Neural cell (in vitro differentiated cells): ENCODE data around the gene SIK3. TPM values are rescaled to one million over a fixed set of nuclear protein-coding genes. Genes with fewer than 3 reads are reported as not detected.

Experiments
- H2AFZ ChIP-seq: fragments of 200-600, 300-800 bp; sonication (generic), shearing (Covaris generic); 2 replicates; pipeline ENCODE4 v1.6.0; 2014; ENCODE audit warnings: low read depth, mild to moderate bottlenecking, antibody characterized with exemption, low read length, moderate library complexity
- H3F3A ChIP-seq: fragments of 200-600 bp; shearing (Covaris generic); 2 replicates; pipeline ENCODE4 v1.6.1; 2016; ENCODE audit warnings: mild to moderate bottlenecking, moderate library complexity, mixed read lengths, antibody characterized with exemption, low read length; ENCODE audit not compliant: insufficient read depth, poor library complexity, severe bottlenecking
- H3K27ac ChIP-seq: fragments of 200-600, 300-800 bp; sonication (generic), shearing (Covaris generic); 2 replicates; pipeline ENCODE4 v1.5.1; 2014; ENCODE audit warnings: mild to moderate bottlenecking, low read length, moderate library complexity
- H3K27me3 ChIP-seq: fragments of 300-800, 200-600 bp; sonication (generic), shearing (Covaris generic); 2 replicates; pipeline ENCODE4 v1.6.0; 2014; ENCODE audit warnings: mild to moderate bottlenecking, low read depth, low read length, moderate library complexity; ENCODE audit not compliant: insufficient read depth
- H3K36me3 ChIP-seq: fragments of 300-800, 200-600 bp; sonication (generic), shearing (Covaris generic); 2 replicates; pipeline ENCODE4 v1.5.1; 2014; ENCODE audit warnings: mild to moderate bottlenecking, antibody characterized with exemption, low read length, moderate library complexity; ENCODE audit not compliant: insufficient read depth
- H3K4me2 ChIP-seq: fragments of 300-800, 200-600 bp; sonication (generic), shearing (Covaris generic); 2 replicates; pipeline ENCODE4 v1.6.0; 2014; ENCODE audit warnings: mild to moderate bottlenecking, low read length
- H3K4me3 ChIP-seq: fragments of 300-800, 200-600 bp; sonication (generic), shearing (Covaris generic); 2 replicates; pipeline ENCODE4 v1.5.1; 2014; ENCODE audit warnings: mild to moderate bottlenecking, low read length, moderate library complexity
- H3K79me2 ChIP-seq: fragments of 200-600 bp; shearing (Covaris generic); replicated peaks from 2 replicates; pipeline ENCODE4 v1.6.0; 2014; ENCODE audit warnings: mild to moderate bottlenecking, low read length, moderate library complexity; ENCODE audit not compliant: insufficient read depth
- H3K9ac ChIP-seq: fragments of 300-800, 200-600 bp; sonication (generic), shearing (Covaris generic); 2 replicates; pipeline ENCODE4 v1.6.1; 2016; ENCODE audit warnings: mild to moderate bottlenecking, low read length, mixed read lengths
- H3K9me2 ChIP-seq: fragments of 200-600 bp; shearing (Covaris generic); 2 replicates; pipeline ENCODE4 v1.6.1; 2016; ENCODE audit warnings: mild to moderate bottlenecking, low read length, mixed read lengths; ENCODE audit not compliant: insufficient read depth
- H3K9me3 ChIP-seq: fragments of 200-600, 300-800 bp; sonication (generic), shearing (Covaris generic); 2 replicates; pipeline ENCODE4 v1.6.1; 2016; ENCODE audit warnings: mild to moderate bottlenecking, mixed run types, low read length, moderate library complexity, mixed read lengths
- H4K20me1 ChIP-seq: fragments of 200-600 bp; shearing (Covaris generic); 2 replicates; pipeline ENCODE4 v1.6.1; 2016; ENCODE audit warnings: mild to moderate bottlenecking, mixed run types; ENCODE audit not compliant: insufficient read depth
- EP300 ChIP-seq: fragments of 450-650 bp; conservative IDR thresholded peaks from 2 replicates; pipeline ENCODE4 v1.6.1; 2014; ENCODE audit warnings: antibody characterized with exemption, mild to moderate bottlenecking, moderate library complexity; ENCODE audit not compliant: poor library complexity, severe bottlenecking
- EZH2 ChIP-seq: fragments of 200-600, 300-800 bp; shearing (Covaris generic), sonication (generic); IDR thresholded peaks from 2 replicates; pipeline ENCODE4 v1.6.1; 2014; ENCODE audit warnings: antibody characterized with exemption, low read length, borderline replicate concordance, mild to moderate bottlenecking; ENCODE audit not compliant: insufficient read depth, poor library complexity, severe bottlenecking
- MXI1 ChIP-seq: fragments of 450-650 bp; conservative IDR thresholded peaks from 2 replicates; pipeline ENCODE4 v1.6.1; 2014; ENCODE audit warnings: antibody characterized with exemption, mild to moderate bottlenecking; ENCODE audit not compliant: poor library complexity, severe bottlenecking
- POLR2AphosphoS5 ChIP-seq: IDR thresholded peaks from 2 replicates; pipeline ENCODE4 v1.6.1; 2012
- RAD21 ChIP-seq: fragments of 450-650 bp; conservative IDR thresholded peaks from 2 replicates; pipeline ENCODE4 v1.6.1; 2014; ENCODE audit warnings: antibody characterized with exemption, mild to moderate bottlenecking, moderate library complexity
- REST ChIP-seq: IDR thresholded peaks from 2 replicates; pipeline ENCODE4 v1.6.1; 2012; ENCODE audit warnings: borderline replicate concordance
- SMC3 ChIP-seq: fragments of 450-650 bp; conservative IDR thresholded peaks from 2 replicates; pipeline ENCODE4 v1.6.1; 2014; ENCODE audit warnings: antibody characterized with exemption, mild to moderate bottlenecking, moderate library complexity; ENCODE audit not compliant: poor library complexity
- TAF1 ChIP-seq: IDR thresholded peaks from 2 replicates; pipeline ENCODE4 v1.6.1; 2012; ENCODE audit warnings: low read depth
- polyA plus RNA-seq: library from polyadenylated mRNA; depleted of rRNA; stranded (reverse); fragments of >200 nt; gene quantifications from 2 replicates; pipeline ENCODE4 v1.2.3, GENCODE V29; 2014
- TF ChIP-seq, protein P1 (sequence below): fragments of 450-650 bp; IDR thresholded peaks from 2 replicates; pipeline ENCODE4 v1.5.1; 2014; ENCODE audit warnings: antibody characterized with exemption, mild to moderate bottlenecking, moderate library complexity; ENCODE audit not compliant: poor library complexity, severe bottlenecking

Gene SIK3
- polyA plus RNA-seq, 1 donor from 2014 or later = 11.2 TPM

GRCh38 chr11:116963813-116964212 lies 134.4 kb downstream of the SIK3 start (continued):
- TF ChIP-seq EZH2 = no peak
- TF ChIP-seq POLR2AphosphoS5 = no peak

- Histone ChIP-seq H3K4me2 (no peak overlapping the region), H3K9me3 (no peaks in the 10 kb centered on the region), H3K36me3 (no peaks in the 10 kb centered on the region), H2AFZ (no peak overlapping the region), H3K27ac (no peak overlapping the region), H3F3A (no peaks in the 10 kb centered on the region), H4K20me1 (no peaks in the 10 kb centered on the region), H3K27me3 (no peaks in the 10 kb centered on the region), H3K9me2 (no peaks in the 10 kb centered on the region), H3K79me2 (no peaks in the 10 kb centered on the region), H3K9ac (no peak overlapping the region), H3K4me3 (no peak overlapping the region)
- TF ChIP-seq MXI1 (no peak), EP300 (no peak), RAD21 (no peak), SMC3 (no peak), EZH2 (no peak), TAF1 (no peak), POLR2AphosphoS5 (no peak), REST (no peak)
- TF ChIP-seq, protein P1, sequence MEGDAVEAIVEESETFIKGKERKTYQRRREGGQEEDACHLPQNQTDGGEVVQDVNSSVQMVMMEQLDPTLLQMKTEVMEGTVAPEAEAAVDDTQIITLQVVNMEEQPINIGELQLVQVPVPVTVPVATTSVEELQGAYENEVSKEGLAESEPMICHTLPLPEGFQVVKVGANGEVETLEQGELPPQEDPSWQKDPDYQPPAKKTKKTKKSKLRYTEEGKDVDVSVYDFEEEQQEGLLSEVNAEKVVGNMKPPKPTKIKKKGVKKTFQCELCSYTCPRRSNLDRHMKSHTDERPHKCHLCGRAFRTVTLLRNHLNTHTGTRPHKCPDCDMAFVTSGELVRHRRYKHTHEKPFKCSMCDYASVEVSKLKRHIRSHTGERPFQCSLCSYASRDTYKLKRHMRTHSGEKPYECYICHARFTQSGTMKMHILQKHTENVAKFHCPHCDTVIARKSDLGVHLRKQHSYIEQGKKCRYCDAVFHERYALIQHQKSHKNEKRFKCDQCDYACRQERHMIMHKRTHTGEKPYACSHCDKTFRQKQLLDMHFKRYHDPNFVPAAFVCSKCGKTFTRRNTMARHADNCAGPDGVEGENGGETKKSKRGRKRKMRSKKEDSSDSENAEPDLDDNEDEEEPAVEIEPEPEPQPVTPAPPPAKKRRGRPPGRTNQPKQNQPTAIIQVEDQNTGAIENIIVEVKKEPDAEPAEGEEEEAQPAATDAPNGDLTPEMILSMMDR = no peak
Measured at GRCh38 chr11:116962108-116962507, 136.1 kb downstream of the SIK3 start.

- H3K79me2 ChIP-seq = no peaks in the 10 kb centered on the region
- H3K36me3 ChIP-seq = no peaks in the 10 kb centered on the region
- no peaks in the 10 kb centered on the region for H3K9me3 ChIP-seq
- H4K20me1 ChIP-seq = no peaks in the 10 kb centered on the region
- TF ChIP-seq POLR2AphosphoS5 (no peak), REST (peak; percentile 42)
- no peaks in the 10 kb centered on the region for H3K9me2 ChIP-seq
- no peak overlapping the region for H3K4me3 ChIP-seq
- no peak overlapping the region for H3K4me2 ChIP-seq
- H3F3A ChIP-seq = no peaks in the 10 kb centered on the region
- H3K27me3 ChIP-seq = no peaks in the 10 kb centered on the region
- no peak overlapping the region for H2AFZ ChIP-seq
- H3K27ac ChIP-seq = no peak overlapping the region
- H3K9ac ChIP-seq = no peak overlapping the region
Measured at GRCh38 chr11:116960930-116961329, 137.3 kb downstream of the SIK3 start.
